K562 (cell line): ENCODE data around the gene EEFSEC.

Source experiments
- CTBP1 ChIP-seq: fragments of 450-650 bp; IDR thresholded peaks from 2 replicates; pipeline ENCODE4 v1.6.1; 2016; ENCODE audit warnings: borderline replicate concordance
- EZH2 ChIP-seq: IDR thresholded peaks from 2 replicates; pipeline ENCODE4 v1.6.1; 2012; ENCODE audit warnings: low read depth, mild to moderate bottlenecking, inconsistent platforms, low read length, borderline replicate concordance
- FOS ChIP-seq: IDR thresholded peaks from 3 replicates; pipeline ENCODE4 v1.6.1; 2011; ENCODE audit not compliant: insufficient read length; ENCODE audit errors: extremely low read depth
- MCM2 ChIP-seq: fragments of 450-650 bp; IDR thresholded peaks from 2 replicates; pipeline ENCODE4 v1.6.1; 2017; ENCODE audit warnings: low read depth, mild to moderate bottlenecking
- POLR2AphosphoS2 ChIP-seq: IDR thresholded peaks from 2 replicates; pipeline ENCODE4 v1.6.1; 2012; ENCODE audit warnings: low read length, improper control_type of control experiment
- POLR2AphosphoS5 ChIP-seq: IDR thresholded peaks from 2 replicates; pipeline ENCODE4 v1.6.1; 2011; ENCODE audit warnings: mild to moderate bottlenecking, low read depth, low read length, moderate library complexity; ENCODE audit not compliant: control insufficient read depth, insufficient read depth
- TAF1 ChIP-seq: IDR thresholded peaks from 2 replicates; pipeline ENCODE4 v1.6.1; 2011; ENCODE audit warnings: mild to moderate bottlenecking, low read length, moderate library complexity; ENCODE audit not compliant: insufficient read depth, control insufficient read depth, severe bottlenecking; ENCODE audit errors: extremely low read depth
- ZEB2 ChIP-seq: fragments of 450-650 bp; IDR thresholded peaks from 2 replicates; pipeline ENCODE4 v1.6.1; 2016
- ZKSCAN8 ChIP-seq: fragments of 200-800 bp; sonication (Bioruptor generic); IDR thresholded peaks from 2 replicates; pipeline ENCODE4 v1.6.1; 2016; ENCODE audit warnings: missing genetic modification characterization, missing compliant biosample characterization
- ZNF699 ChIP-seq: fragments of 250-450 bp; sonication (Bioruptor Pico); IDR thresholded peaks from 2 replicates; pipeline ENCODE4 v1.8.0; 2021; ENCODE audit warnings: mild to moderate bottlenecking, moderate library complexity; ENCODE audit not compliant: insufficient replicate concordance
- TF ChIP-seq, protein P1 (sequence below), 3 experiments: IDR thresholded peaks in 2 of 3; conservative IDR thresholded peaks in 1 of 3; 2 replicates each; pipeline ENCODE4 v1.5.1; 2011 to 2012; ENCODE audit warnings: low read length in 3 of 3, mild to moderate bottlenecking in 3 of 3, control low read depth in 2 of 3, improper control_type of control experiment in 1 of 3, inconsistent platforms in 1 of 3, low read depth in 1 of 3, mixed read lengths in 1 of 3, moderate library complexity in 1 of 3; ENCODE audit not compliant: insufficient read depth in 2 of 3

DNA sequence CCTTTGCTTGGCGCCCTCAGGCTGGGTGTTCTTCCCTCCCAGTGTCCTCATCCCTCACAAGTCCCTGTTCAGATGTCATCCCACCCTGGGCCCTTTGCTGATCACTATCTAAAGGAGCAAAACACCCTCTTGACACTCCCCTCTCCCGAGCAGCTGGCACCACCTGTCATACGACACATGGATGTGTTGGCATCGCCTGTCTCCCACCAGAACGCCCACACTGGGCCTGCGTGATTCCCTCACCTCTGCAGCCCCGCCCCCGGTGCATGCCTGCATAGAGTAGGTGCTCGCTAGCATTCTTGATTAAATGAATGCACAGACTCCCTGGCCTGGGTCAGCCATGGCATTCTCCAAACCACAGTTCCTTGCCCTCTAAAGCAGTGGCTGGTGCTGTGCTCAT, 237.6 kb downstream of the EEFSEC start:
- TF ChIP-seq, protein P1, sequence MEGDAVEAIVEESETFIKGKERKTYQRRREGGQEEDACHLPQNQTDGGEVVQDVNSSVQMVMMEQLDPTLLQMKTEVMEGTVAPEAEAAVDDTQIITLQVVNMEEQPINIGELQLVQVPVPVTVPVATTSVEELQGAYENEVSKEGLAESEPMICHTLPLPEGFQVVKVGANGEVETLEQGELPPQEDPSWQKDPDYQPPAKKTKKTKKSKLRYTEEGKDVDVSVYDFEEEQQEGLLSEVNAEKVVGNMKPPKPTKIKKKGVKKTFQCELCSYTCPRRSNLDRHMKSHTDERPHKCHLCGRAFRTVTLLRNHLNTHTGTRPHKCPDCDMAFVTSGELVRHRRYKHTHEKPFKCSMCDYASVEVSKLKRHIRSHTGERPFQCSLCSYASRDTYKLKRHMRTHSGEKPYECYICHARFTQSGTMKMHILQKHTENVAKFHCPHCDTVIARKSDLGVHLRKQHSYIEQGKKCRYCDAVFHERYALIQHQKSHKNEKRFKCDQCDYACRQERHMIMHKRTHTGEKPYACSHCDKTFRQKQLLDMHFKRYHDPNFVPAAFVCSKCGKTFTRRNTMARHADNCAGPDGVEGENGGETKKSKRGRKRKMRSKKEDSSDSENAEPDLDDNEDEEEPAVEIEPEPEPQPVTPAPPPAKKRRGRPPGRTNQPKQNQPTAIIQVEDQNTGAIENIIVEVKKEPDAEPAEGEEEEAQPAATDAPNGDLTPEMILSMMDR (IDR thresholded peaks at IDR 0.05 in 2 of 3, conservative IDR thresholded peaks at IDR 0.05 in 1 of 3; ENCODE audit: insufficient read depth in 2 of 3, low read depth in 1 of 3, low read length in 3 of 3): no peak
- TF ChIP-seq FOS: no peak
- no peak for TF ChIP-seq ZNF699 (CRISPR knock-in tag)
- no peak for TF ChIP-seq ZKSCAN8 (CRISPR knock-in tag)
- no peak for TF ChIP-seq TAF1
- TF ChIP-seq ZEB2: no peak
- TF ChIP-seq POLR2AphosphoS5: no peak
- no peak for TF ChIP-seq EZH2
- no peak for TF ChIP-seq POLR2AphosphoS2
- no peak for TF ChIP-seq MCM2
- no peak for TF ChIP-seq CTBP1
